HG02852 (cell line): Measurements from ENCODE around the gene PKMYT1.

ENCODE experiments used
- ATAC-seq: cut with Tn5 transposase; IDR thresholded peaks from one replicate; pipeline ENCODE4 v1.9.1; 2021; ENCODE audit warnings: mild to moderate bottlenecking, moderate library complexity; ENCODE audit not compliant: unreplicated experiment

Gene PKMYT1

GRCh38 chr16:2980227-2981176 is at the start of gene PKMYT1:
Gene PKMYT1 (minus strand): TSS chr16:2980446. CDS start chr16:2979657, 789 bp downstream.
- peak; percentile 66 for ATAC-seq

- ATAC-seq: no peak
Observed at GRCh38 chr16:3029491-3030221, 49.4 kb upstream of the PKMYT1 start.

GRCh38 chr16:3028716-3029319 is 48.6 kb upstream of the PKMYT1 start:
- no peak for ATAC-seq

GRCh38 chr16:3027983-3028715 is 47.9 kb upstream of the PKMYT1 start:
- no peak for ATAC-seq

GRCh38 chr16:3027489-3027795 is 47.2 kb upstream of the PKMYT1 start:
- ATAC-seq: no peak

- ATAC-seq: no peak
Observed at GRCh38 chr16:3026609-3027488, 46.6 kb upstream of the PKMYT1 start.

- ATAC-seq: no peak
Observed at GRCh38 chr16:3026003-3026378, 45.7 kb upstream of the PKMYT1 start.

GRCh38 chr16:3025032-3026002 is 45.1 kb upstream of the PKMYT1 start:
- ATAC-seq: no peak

- peak; percentile 72 for ATAC-seq
Observed at GRCh38 chr16:3023669-3024478, 43.6 kb upstream of the PKMYT1 start, which contains the start of the genes HCFC1R1 and THOC6. Gene HCFC1R1 (minus strand): TSS chr16:3023942. CDS start chr16:3023941, 1 bp downstream. Gene THOC6 (plus strand): TSS chr16:3024035. CDS start chr16:3024327, 292 bp downstream.

- ATAC-seq: no peak
Observed at GRCh38 chr16:3023415-3023668, 43.1 kb upstream of the PKMYT1 start.

GRCh38 chr16:3022684-3023414 is 42.6 kb upstream of the PKMYT1 start:
- ATAC-seq: no peak

- ATAC-seq: no peak
Observed at GRCh38 chr16:3022208-3022683, 42.0 kb upstream of the PKMYT1 start.

- no peak for ATAC-seq
Observed at GRCh38 chr16:3021449-3022207, 41.4 kb upstream of the PKMYT1 start.

GRCh38 chr16:3020604-3021448 is 40.6 kb upstream of the PKMYT1 start:
- ATAC-seq: no peak

GRCh38 chr16:3020247-3020603 is 40.0 kb upstream of the PKMYT1 start, which contains the start of gene TNFRSF12A:
Gene TNFRSF12A (plus strand): TSS chr16:3020368. CDS start chr16:3020398, 30 bp downstream.
- no peak for ATAC-seq
